H1 (cell line): ENCODE data around the gene SCN8A. TPM values are rescaled to one million over a fixed set of nuclear protein-coding genes. Genes with fewer than 3 reads are reported as not detected.
"Not testable (repeated sequence)": the region's sequence is repeated elsewhere in the genome, so short reads cannot be mapped to it uniquely, and the experiment has no call there.

ENCODE experiments used
- CTCF ChIA-PET: fragments of 300-600 bp; sonication (Branson Sonifier 250); formaldehyde crosslinking; loops from one replicate; lab custom pipeline; 2021; ENCODE audit not compliant: partially characterized antibody; lab: Charles Lee
- POLR2A ChIA-PET: fragments of 300-600 bp; sonication (Branson Sonifier 250); formaldehyde crosslinking; loops from one replicate; lab custom pipeline; 2021; ENCODE audit warnings: inconsistent platforms; ENCODE audit not compliant: partially characterized antibody; lab: Charles Lee
- DNase-seq, 2 experiments: peaks; one replicate each; pipeline versions ENCODE4 v3.0.0 to v3.0.0-alpha.2; 2010 to 2022; ENCODE audit warnings: low spot score in 2 of 2, low read depth in 1 of 2, mixed read lengths in 1 of 2
- FAIRE-seq: peaks from 2 replicates; lab custom pipeline; 2011; peaks lifted over from hg19 to GRCh38; lab: Jason Lieb, UNC
- H2AFZ ChIP-seq: 2 replicates; pipeline ENCODE4 v1.8.1; 2012; ENCODE audit warnings: low read length, inconsistent platforms
- H2AK5ac ChIP-seq: 2 replicates; pipeline ENCODE4 v1.6.1; 2013; ENCODE audit warnings: low read depth, low read length
- H2BK120ac ChIP-seq: replicated peaks from 2 replicates; pipeline ENCODE3; 2013; ENCODE audit warnings: low read depth, low read length, inconsistent platforms
- H2BK12ac ChIP-seq: 2 replicates; pipeline ENCODE4 v1.6.1; 2013; ENCODE audit warnings: low read depth, low read length
- H2BK15ac ChIP-seq: 2 replicates; pipeline ENCODE4 v1.6.1; 2013; ENCODE audit warnings: low read length
- H2BK20ac ChIP-seq: 2 replicates; pipeline ENCODE4 v1.6.1; 2013; ENCODE audit warnings: low read length
- H2BK5ac ChIP-seq: 2 replicates; pipeline ENCODE4 v1.6.1; 2013; ENCODE audit warnings: low read depth, low read length
- H3K14ac ChIP-seq: 2 replicates; pipeline ENCODE4 v1.6.1; 2013; ENCODE audit warnings: inconsistent platforms; ENCODE audit not compliant: insufficient read length
- H3K18ac ChIP-seq: 2 replicates; pipeline ENCODE4 v1.6.1; 2013; ENCODE audit warnings: low read length; ENCODE audit errors: extremely low read depth
- H3K23ac ChIP-seq: 2 replicates; pipeline ENCODE4 v1.6.1; 2013; ENCODE audit warnings: inconsistent platforms; ENCODE audit not compliant: insufficient read length
- H3K23me2 ChIP-seq: 2 replicates; pipeline ENCODE4 v1.6.1; 2013; ENCODE audit warnings: low read depth, low read length
- H3K27ac ChIP-seq: 2 replicates; pipeline ENCODE4 v1.6.1; 2011; ENCODE audit warnings: low read depth, low read length, inconsistent platforms
- H3K27me3 ChIP-seq, 4 experiments: replicated peaks in 1 of 4; 1 replicate in 1 of 4; 2 replicates in 3 of 4; pipeline versions ENCODE4 v1.6.1 to v1.8.1; 2011 to 2013; ENCODE audit warnings: low read length in 3 of 4, mild to moderate bottlenecking in 3 of 4, inconsistent platforms in 2 of 4, mixed read lengths in 2 of 4, moderate library complexity in 1 of 4; ENCODE audit not compliant: control insufficient read depth in 3 of 4, insufficient read depth in 3 of 4; ENCODE audit errors: extremely low read depth in 1 of 4
- H3K36me3 ChIP-seq, 4 experiments: 2 replicates each; pipeline versions ENCODE4 v1.6.1 to v1.8.1; 2011 to 2013; ENCODE audit warnings: mild to moderate bottlenecking in 4 of 4, low read length in 3 of 4, moderate library complexity in 2 of 4, control low read depth in 1 of 4, inconsistent platforms in 1 of 4; ENCODE audit not compliant: insufficient read depth in 4 of 4, control insufficient read depth in 2 of 4
- H3K4ac ChIP-seq: replicated peaks from 2 replicates; pipeline ENCODE3; 2013; ENCODE audit warnings: low read length, low read depth, mixed read lengths, inconsistent platforms; ENCODE audit not compliant: insufficient read length
- H3K4me1 ChIP-seq, 4 experiments: replicated peaks in 1 of 4; 1 replicate in 1 of 4; 2 replicates in 3 of 4; pipeline versions ENCODE4 v1.6.1 to v1.8.1; 2011 to 2013; ENCODE audit warnings: low read length in 3 of 4, inconsistent platforms in 2 of 4, mixed read lengths in 1 of 4; ENCODE audit not compliant: insufficient read depth in 4 of 4, control insufficient read depth in 3 of 4
- H3K4me2 ChIP-seq, 2 experiments: 2 replicates each; pipeline versions ENCODE4 v1.6.1 to v1.8.1; 2011 to 2013; ENCODE audit warnings: low read depth in 2 of 2, low read length in 2 of 2, control low read depth in 1 of 2, inconsistent platforms in 1 of 2, mild to moderate bottlenecking in 1 of 2; ENCODE audit not compliant: insufficient read depth in 1 of 2
- H3K4me3 ChIP-seq, 4 experiments: fragments of 200-600, 300-600 bp in 1 of 4; sonication (generic), shearing (Covaris generic), sonication (Bioruptor Twin) in 1 of 4; 2 replicates each; pipeline versions ENCODE4 v1.5.1 to v1.8.1; 2011 to 2016; ENCODE audit warnings: low read length in 4 of 4, low read depth in 3 of 4, control low read depth in 2 of 4, inconsistent platforms in 2 of 4, mild to moderate bottlenecking in 2 of 4, mixed read lengths in 1 of 4, moderate library complexity in 1 of 4; ENCODE audit not compliant: insufficient read depth in 2 of 4; ENCODE audit errors: extremely low read depth in 1 of 4
- H3K56ac ChIP-seq: replicated peaks from 2 replicates; pipeline ENCODE3; 2013; ENCODE audit warnings: low read depth, mild to moderate bottlenecking, mixed read lengths, low read length, inconsistent platforms; ENCODE audit not compliant: insufficient read length
- H3K79me1 ChIP-seq: 2 replicates; pipeline ENCODE4 v1.6.1; 2013; ENCODE audit warnings: low read depth, low read length, control low read depth
- H3K79me2 ChIP-seq, 2 experiments: 2 replicates each; pipeline versions ENCODE4 v1.6.1 to v1.8.1; 2012 to 2013; ENCODE audit warnings: low read length in 2 of 2, mild to moderate bottlenecking in 2 of 2, inconsistent platforms in 1 of 2; ENCODE audit not compliant: insufficient read depth in 2 of 2, control insufficient read depth in 1 of 2
- H3K9ac ChIP-seq, 4 experiments: replicated peaks in 1 of 4; 1 replicate in 1 of 4; 2 replicates in 3 of 4; pipeline versions ENCODE4 v1.6.1 to v1.8.1; 2011 to 2013; ENCODE audit warnings: low read depth in 3 of 4, low read length in 3 of 4, control low read depth in 2 of 4, mild to moderate bottlenecking in 2 of 4, moderate library complexity in 2 of 4, inconsistent platforms in 1 of 4; ENCODE audit errors: extremely low read depth in 1 of 4
- H3K9me3 ChIP-seq, 2 experiments: 2 replicates each; pipeline versions ENCODE4 v1.6.1 to v1.8.1; 2012 to 2013; ENCODE audit warnings: mild to moderate bottlenecking in 2 of 2, moderate library complexity in 2 of 2, control low read depth in 1 of 2, inconsistent platforms in 1 of 2, low read depth in 1 of 2, low read length in 1 of 2, mixed read lengths in 1 of 2; ENCODE audit not compliant: insufficient read depth in 2 of 2
- H4K20me1 ChIP-seq, 2 experiments: replicated peaks in 1 of 2; 2 replicates each; pipeline versions ENCODE3 to v1.8.1; 2011 to 2013; ENCODE audit warnings: inconsistent platforms in 2 of 2, low read length in 2 of 2, mild to moderate bottlenecking in 1 of 2; ENCODE audit not compliant: insufficient read depth in 2 of 2, control insufficient read depth in 1 of 2
- H4K5ac ChIP-seq: 2 replicates; pipeline ENCODE4 v1.6.1; 2013; ENCODE audit warnings: low read length, low read depth, mixed read lengths, inconsistent platforms; ENCODE audit not compliant: insufficient read length
- H4K8ac ChIP-seq: 2 replicates; pipeline ENCODE4 v1.8.0; 2013; ENCODE audit warnings: mild to moderate bottlenecking, moderate library complexity, low read length, inconsistent platforms; ENCODE audit not compliant: insufficient read depth; ENCODE audit errors: extremely low read depth
- H4K91ac ChIP-seq: replicated peaks from 2 replicates; pipeline ENCODE3; 2013; ENCODE audit warnings: low read length, mixed read lengths, inconsistent platforms; ENCODE audit not compliant: insufficient read length
- RAD21 ChIP-seq, 2 experiments: IDR thresholded peaks in 1 of 2; conservative IDR thresholded peaks in 1 of 2; 2 replicates each; pipeline ENCODE4 v1.6.1; 2011; ENCODE audit warnings: low read depth in 2 of 2, low read length in 2 of 2, improper control_type of control experiment in 1 of 2, inconsistent platforms in 1 of 2, mild to moderate bottlenecking in 1 of 2, moderate library complexity in 1 of 2
- RBBP5 ChIP-seq: IDR thresholded peaks from 2 replicates; pipeline ENCODE4 v1.7.1; 2012; ENCODE audit warnings: low read depth, mild to moderate bottlenecking, inconsistent platforms, low read length, moderate library complexity, borderline replicate concordance
- RXRA ChIP-seq: IDR thresholded peaks from 2 replicates; pipeline ENCODE4 v1.6.1; 2011; ENCODE audit warnings: low read depth, mild to moderate bottlenecking, low read length, moderate library complexity; ENCODE audit not compliant: insufficient read depth
- WGBS, 2 experiments: shearing (Covaris generic) in 1 of 2; methylation state at CpG; one replicate each; pipeline versions ENCODE4 v1.1.6 to v1.1.7; 2013 to 2015; ENCODE audit warnings: low lambda C conversion rate in 2 of 2, mixed read lengths in 2 of 2, inconsistent platforms in 1 of 2, low coverage in 1 of 2, missing lambda C conversion rate in 1 of 2; ENCODE audit not compliant: insufficient replicate concordance in 2 of 2, insufficient coverage in 1 of 2, insufficient read length in 1 of 2; ENCODE audit errors: extremely low coverage in 1 of 2, missing lambda C conversion rate in 1 of 2; 5-methylcytosine and 5-hydroxymethylcytosine counted together
- polyA plus RNA-seq, 7 experiments: library from polyadenylated mRNA; depleted of rRNA in 3 of 7; stranded (reverse) in 5 of 7; unstranded in 2 of 7; fragments of >200 nt in 5 of 7; fragments of 200-250 nt in 2 of 7; gene quantifications; 1 replicate in 5 of 7; 2 replicates in 1 of 7; 4 replicates in 1 of 7; pipeline versions ENCODE4 v1.2.1 to v1.2.3, GENCODE V29; 2011 to 2013; ENCODE audit warnings: missing spikeins in 2 of 7, mixed read lengths in 2 of 7
- total RNA-seq: library from RNA; stranded (reverse); fragmentation: NEBNext Ultra II Directional; extraction: Animal tissue kit (Norgen Biotek cat#: 25700); gene quantifications from 2 replicates; pipeline ENCODE4 v1.2.1, GENCODE V29; 2021

SCN8A gene
- total and polyA plus RNA-seq, 2 of the 8 experiments (the other 6 are each of a cell fraction or from before 2014, with no cell fraction given), result 6.3 to 10.7 TPM

DNA sequence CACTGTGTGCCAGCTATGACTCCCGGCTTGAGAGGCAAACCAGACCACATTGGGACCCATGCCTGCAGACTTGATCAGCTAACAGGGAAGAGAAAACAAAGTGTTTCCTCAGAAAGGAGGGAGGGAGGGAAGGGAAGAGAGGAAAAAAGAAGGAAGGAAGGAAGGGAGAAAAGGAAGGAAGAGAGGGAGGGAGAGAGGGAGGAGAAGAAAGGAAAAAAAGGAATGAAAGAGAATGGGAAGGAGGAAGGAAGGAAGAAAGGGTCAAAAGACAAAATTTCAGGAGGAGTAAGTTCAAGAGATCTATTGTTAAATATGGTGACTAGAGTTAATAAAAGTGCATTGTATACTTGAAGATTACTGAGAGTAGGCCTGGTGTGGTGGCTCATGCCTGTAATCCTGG is 238.6 kb downstream of the SCN8A start (continued):
- TF ChIP-seq RBBP5 (no peak), RXRA (no peak), RAD21 (IDR thresholded peaks at IDR 0.05 in 1 of 2, conservative IDR thresholded peaks at IDR 0.05 in 1 of 2; ENCODE audit: low read depth in 2 of 2, low read length in 2 of 2) (no peak)
- TF ChIP-seq, all 59 proteins: peak for 0

DNA sequence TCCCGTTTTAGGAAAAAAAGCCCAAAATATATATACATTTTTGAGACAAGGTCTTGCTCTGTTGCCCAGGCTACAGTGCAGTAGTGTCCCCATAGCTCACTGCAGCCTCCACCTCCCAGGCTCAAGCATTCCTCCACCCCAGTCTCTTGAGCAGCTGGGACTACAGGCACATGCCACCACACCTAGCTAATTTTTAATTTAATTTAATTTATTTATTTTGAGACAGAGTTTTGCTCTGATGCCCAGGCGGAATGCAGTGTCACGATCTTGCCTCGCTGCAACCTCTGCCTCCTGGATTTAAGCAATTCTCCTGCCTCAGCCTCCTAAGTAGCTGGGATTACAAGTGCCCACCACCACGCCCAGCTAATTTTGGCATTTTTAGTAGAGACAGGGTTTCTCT is 240.8 kb downstream of the SCN8A start:
- H4K5ac ChIP-seq, H4K91ac ChIP-seq, H2BK15ac ChIP-seq, H3K27me3 ChIP-seq, H2AK5ac ChIP-seq, H3K4ac ChIP-seq, H2AFZ ChIP-seq, H4K8ac ChIP-seq, H3K9ac ChIP-seq, H4K20me1 ChIP-seq, H3K56ac ChIP-seq, H3K14ac ChIP-seq, H3K23me2 ChIP-seq, H3K79me1 ChIP-seq, H3K79me2 ChIP-seq, H3K27ac ChIP-seq, H2BK120ac ChIP-seq, DNase-seq, H3K36me3 ChIP-seq, H3K23ac ChIP-seq, H3K4me3 ChIP-seq, FAIRE-seq, H3K9me3 ChIP-seq: not testable (repeated sequence)
- H2BK12ac ChIP-seq, result 0 out of 2 replicates have a peak overlapping the region, but pooled peaks have one; percentile 98
- ChIA-PET POLR2A (interaction anchor here (0.8 to 2.3 kb wide), 9 partner anchors 8 to 56 kb away, joined by 3 to 9 read pairs (median 3); partner anchors contain the start of gene ANKRD33), CTCF (interaction anchor here (1.0 to 6.8 kb wide), 12 partner anchors 8 to 438 kb away, joined by 3 to 49 read pairs (median 8); no protein-coding TSS in a partner anchor)
- WGBS, 2 experiments, result 89% methylated on average over 5 of the region's 5 CpGs; no CpG with 5 or more reads in 1 of the 2 experiments
- peak overlapping the region; percentile 68; the same call in 1 of the 2 replicates for H3K18ac ChIP-seq
- peaks cover 19 to 55% (median 34%) of the 10 kb centered on the region in 4 experiments for H3K4me1 ChIP-seq
- peak overlapping the region; percentile 16 to 29; a peak in 1 of 4 replicates for H3K4me2 ChIP-seq
- H2BK5ac ChIP-seq, result 0 out of 2 replicates have a peak overlapping the region, but pooled peaks have one; percentile 83
- H2BK20ac ChIP-seq, result peak overlapping the region; percentile 86; the same call in 1 of the 2 replicates
